Spleen (tissue), 11 donors: Measurements from ENCODE around the gene ARID1A. TPM values are rescaled to one million over a fixed set of nuclear protein-coding genes. Genes with fewer than 3 reads are reported as not detected.

Experiments used
- DNase-seq: peaks from one replicate; pipeline ENCODE4 v3.0.0-alpha.2; 2020
- H3K27ac ChIP-seq, 8 donors: fragments of 200-600 bp; sonication (generic) in 7 of 8; 1 replicate in 4 of 8; 2 replicates in 4 of 8; pipeline versions ENCODE4 v1.5.0 to v1.8.0; 2016 to 2021; ENCODE audit warnings: inconsistent platforms in 4 of 8, mild to moderate bottlenecking in 4 of 8, moderate library complexity in 1 of 8
- H3K27me3 ChIP-seq, 7 donors: fragments of 200-600 bp; sonication (generic) in 6 of 7; replicated peaks in 1 of 7; 1 replicate in 4 of 7; 2 replicates in 3 of 7; pipeline versions ENCODE4 v1.5.0 to v1.8.0; 2016 to 2021; ENCODE audit warnings: inconsistent platforms in 3 of 7, mild to moderate bottlenecking in 1 of 7
- H3K36me3 ChIP-seq, 6 donors: fragments of 200-600 bp; sonication (generic) in 5 of 6; 1 replicate in 4 of 6; 2 replicates in 2 of 6; pipeline versions ENCODE4 v1.5.0 to v1.8.0; 2016 to 2021; ENCODE audit warnings: inconsistent platforms in 2 of 6
- H3K4me1 ChIP-seq, 6 donors: fragments of 200-600 bp; sonication (generic) in 5 of 6; 1 replicate in 3 of 6; 2 replicates in 3 of 6; pipeline versions ENCODE4 v1.5.0 to v1.8.0; 2016 to 2021; ENCODE audit warnings: inconsistent platforms in 3 of 6
- H3K4me3 ChIP-seq, 8 donors: fragments of 200-600 bp; sonication (generic) in 7 of 8; 1 replicate in 4 of 8; 2 replicates in 4 of 8; pipeline versions ENCODE4 v1.5.0 to v1.8.0; 2016 to 2021; ENCODE audit warnings: inconsistent platforms in 4 of 8, mild to moderate bottlenecking in 4 of 8, moderate library complexity in 2 of 8
- H3K9me3 ChIP-seq, 8 donors: fragments of 200-600 bp; sonication (generic) in 7 of 8; 1 replicate in 4 of 8; 2 replicates in 4 of 8; pipeline versions ENCODE4 v1.5.0 to v1.8.0; 2016 to 2021; ENCODE audit warnings: inconsistent platforms in 4 of 8
- CTCF ChIP-seq, 11 experiments: fragments of 200-600 bp in 7 of 11; fragments of 450-650 bp in 4 of 11; sonication (generic) in 4 of 11; IDR thresholded peaks in 8 of 11; conservative IDR thresholded peaks in 3 of 11; 1 replicate in 7 of 11; 2 replicates in 4 of 11; pipeline versions ENCODE4 v1.4.0 to v1.8.0; 2016 to 2021; ENCODE audit warnings: antibody characterized with exemption in 11 of 11, inconsistent platforms in 4 of 11, mild to moderate bottlenecking in 1 of 11
- POLR2A ChIP-seq, 3 donors: fragments of 450-650 bp; IDR thresholded peaks; one replicate each; pipeline ENCODE4 v1.5.1; 2017; ENCODE audit warnings: antibody characterized with exemption in 3 of 3, mild to moderate bottlenecking in 1 of 3
- POLR2AphosphoS5 ChIP-seq, 3 donors: sonication (generic); formaldehyde crosslinking; IDR thresholded peaks; one replicate each; pipeline ENCODE4 v1.5.1; 2017; ENCODE audit warnings: antibody characterized with exemption in 3 of 3
- WGBS, 5 donors: extraction: QIAGEN DNeasy Blood & Tissue Kit in 3 of 5; methylation state at CpG; one replicate each; pipeline versions ENCODE4 v1.1.5 to v1.1.7; 2013 to 2018; 5-methylcytosine and 5-hydroxymethylcytosine counted together
- intact Hi-C: fragments of 100-400 bp; cut with DNase I; formaldehyde crosslinking; loops from one replicate; pipeline ENCODE4 v1.15.0; 2023; ENCODE audit warnings: low total_unique reads
- polyA plus RNA-seq, 3 donors: library from polyadenylated mRNA; stranded (reverse); fragments of 200-250 nt; gene quantifications; one replicate each; pipeline ENCODE4 v1.2.1, GENCODE V29; 2013
- total RNA-seq, 7 donors: library from RNA; depleted of rRNA in 3 of 7; stranded (reverse); fragments of >200 nt in 3 of 7; fragmentation: NEBNext Ultra II Directional in 4 of 7; extraction: Animal tissue kit (Norgen Biotek cat#: 25700) in 4 of 7; gene quantifications; one replicate each; pipeline versions ENCODE4 v1.1.0 to v1.2.1, GENCODE V29; 2016 to 2021
- donor health status: healthy with polysubstance abuse.
- donor health status: DM: no; HTN: no; CAD: no; lungs with moderate emphysema.
- donor health status: DM: no; HTN: no; CAD: no.
- donor health status: Bipolar disorder and iron deficiency.
- donor health status: healthy.
- donor health status: DM: no; HTN: no; CAD: no.
- donor health status: DM: yes; HTN: yes; CAD: no.

ARID1A gene
- total and polyA plus RNA-seq, 10 donors: 9.8 to 121 (median 91.8) TPM

- Histone ChIP-seq H3K27ac (peak overlapping the region; percentile 96 to 100 (median 99)), H3K4me1 (peaks cover 39 to 79% (median 61%) of the 10 kb centered on the region in 6 donors), H3K4me3 (peak overlapping the region; percentile 63 to 96 (median 75)), H3K36me3 (peaks cover 0 to 32% (median 0%) of the 10 kb centered on the region in 6 donors), H3K27me3 (no peaks in the 10 kb centered on the region), H3K9me3 (no peaks in the 10 kb centered on the region)
- TF ChIP-seq POLR2AphosphoS5 (IDR thresholded peaks at IDR 0.05): no peak
- TF ChIP-seq POLR2A (IDR thresholded peaks at IDR 0.05): no peak
- WGBS, 5 donors: 0 to 2% (median 1%) methylated on average over 10 of the region's 10 CpGs
- DNase-seq: no peak
- intact Hi-C loops: loop anchor here (5.0 kb wide), 1 partner anchor 91 kb away; the partner anchor contains the start of gene ARID1A
These were observed 92.6 kb downstream of the ARID1A start for GRCh38 chr1:26788515-26788785.

GRCh38 chr1:26788836-26789611 is 93.2 kb downstream of the ARID1A start:
- TF ChIP-seq POLR2AphosphoS5 (IDR thresholded peaks at IDR 0.05) (peak in 2 of 3 donors; percentile 77 to 80), POLR2A (IDR thresholded peaks at IDR 0.05) (no peak), CTCF (IDR thresholded peaks at IDR 0.05 in 8 of 11, conservative IDR thresholded peaks at IDR 0.05 in 3 of 11) (peak; percentile 96 to 99 (median 97))
- Histone ChIP-seq H3K27me3 (no peaks in the 10 kb centered on the region), H3K9me3 (no peaks in the 10 kb centered on the region), H3K27ac (peak overlapping the region; percentile 96 to 100 (median 99)), H3K4me1 (peaks cover 33 to 73% (median 56%) of the 10 kb centered on the region in 6 donors), H3K36me3 (peaks cover 0 to 33% (median 2%) of the 10 kb centered on the region in 6 donors), H3K4me3 (peak overlapping the region; percentile 63 to 96 (median 75))
- 0 to 1% (median 0%) methylated on average over 19 of the region's 19 CpGs for WGBS, 5 donors
- intact Hi-C loops: loop anchor here (5.0 kb wide), 1 partner anchor 92 kb away; the partner anchor contains the start of gene ARID1A
- peak; percentile 95 for DNase-seq

GRCh38 chr1:26789612-26789865 is 93.7 kb downstream of the ARID1A start:
- H3K27ac ChIP-seq: peak overlapping the region in 6 of 8 donors; percentile 41 to 100 (median 99)

GRCh38 chr1:26789931-26790330 is 94.1 kb downstream of the ARID1A start:
- no peak for DNase-seq
- no peaks in the 10 kb centered on the region for H3K9me3 ChIP-seq
- TF ChIP-seq POLR2AphosphoS5 (IDR thresholded peaks at IDR 0.05) (no peak), CTCF (IDR thresholded peaks at IDR 0.05 in 8 of 11, conservative IDR thresholded peaks at IDR 0.05 in 3 of 11) (no peak), POLR2A (IDR thresholded peaks at IDR 0.05) (no peak)
- peaks cover 25 to 64% (median 47%) of the 10 kb centered on the region in 6 donors for H3K4me1 ChIP-seq
- H3K27me3 ChIP-seq: no peaks in the 10 kb centered on the region
- peaks cover 0 to 42% (median 11%) of the 10 kb centered on the region in 6 donors for H3K36me3 ChIP-seq
- H3K27ac ChIP-seq: peak overlapping the region in 5 of 8 donors; percentile 3 to 100 (median 99)
- no peak overlapping the region for H3K4me3 ChIP-seq
- WGBS, 5 donors: 54 to 71% (median 59%) methylated on average over 4 of the region's 4 CpGs
- intact Hi-C loops: loop anchor here (5.0 kb wide), 2 partner anchors 93 to 188 kb away; partner anchors contain the start of gene ARID1A

More at GRCh38 chr1:26789612-26789865, 93.7 kb downstream of the ARID1A start:
- Histone ChIP-seq H3K9me3 (no peaks in the 10 kb centered on the region), H3K4me1 (peaks cover 28 to 68% (median 50%) of the 10 kb centered on the region in 6 donors), H3K36me3 (peaks cover 0 to 38% (median 7%) of the 10 kb centered on the region in 6 donors), H3K4me3 (no peak overlapping the region), H3K27me3 (no peaks in the 10 kb centered on the region)
- no peak for TF ChIP-seq CTCF (IDR thresholded peaks at IDR 0.05 in 8 of 11, conservative IDR thresholded peaks at IDR 0.05 in 3 of 11)
- no peak for TF ChIP-seq POLR2AphosphoS5 (IDR thresholded peaks at IDR 0.05)
- TF ChIP-seq POLR2A (IDR thresholded peaks at IDR 0.05): no peak
- intact Hi-C loops: loop anchor here (5.0 kb wide), 1 partner anchor 92 kb away; the partner anchor contains the start of gene ARID1A
- no peak for DNase-seq
- 60 to 70% (median 64%) methylated on average over 3 of the region's 3 CpGs for WGBS, 5 donors
